Prostate gland (tissue), 2 donors: ENCODE measurements around the gene SARDH. TPM values are rescaled to one million over a fixed set of nuclear protein-coding genes. Genes with fewer than 3 reads are reported as not detected.
"Not testable (repeated sequence)": the region's sequence is repeated elsewhere in the genome, so short reads cannot be mapped to it uniquely, and the experiment has no call there.

ENCODE experiments used
- DNase-seq: peaks from one replicate; pipeline ENCODE4 v3.0.0-alpha.2; 2019; ENCODE audit warnings: low spot score
- H3K27ac ChIP-seq, 2 donors: fragments of 200-600 bp; sonication (generic); 2 replicates each; pipeline ENCODE4 v1.5.1; 2017 to 2019
- H3K27me3 ChIP-seq: fragments of 200-600 bp; sonication (generic); replicated peaks from 2 replicates; pipeline ENCODE4 v1.5.1; 2019; ENCODE audit not compliant: insufficient read depth
- H3K36me3 ChIP-seq, 2 donors: fragments of 200-600 bp; sonication (generic); 1 replicate in 1 of 2; 2 replicates in 1 of 2; pipeline versions ENCODE4 v1.5.1 to v1.8.1; 2017 to 2019
- H3K4me1 ChIP-seq: fragments of 200-600 bp; sonication (generic); replicated peaks from 2 replicates; pipeline ENCODE4 v1.5.1; 2019
- H3K4me3 ChIP-seq, 2 donors: fragments of 200-600 bp; sonication (generic); 2 replicates each; pipeline ENCODE4 v1.5.1; 2017 to 2019
- H3K9me3 ChIP-seq: fragments of 200-600 bp; sonication (generic); 2 replicates; pipeline ENCODE4 v1.5.1; 2017
- POLR2A ChIP-seq: fragments of 450-650 bp; IDR thresholded peaks from one replicate; pipeline ENCODE4 v1.6.1; 2016; ENCODE audit warnings: antibody characterized with exemption, mild to moderate bottlenecking
- POLR2AphosphoS5 ChIP-seq: sonication (generic); formaldehyde crosslinking; IDR thresholded peaks from one replicate; pipeline ENCODE4 v1.6.1; 2017; ENCODE audit warnings: antibody characterized with exemption
- WGBS: methylation state at CpG from one replicate; pipeline ENCODE4 v1.1.5; 2018; 5-methylcytosine and 5-hydroxymethylcytosine counted together
- intact Hi-C: fragments of 100-400 bp; cut with DNase I; formaldehyde crosslinking; loops from one replicate; pipeline ENCODE4 v1.14.2; 2022
- total RNA-seq, 2 donors: library from RNA; depleted of rRNA; stranded (reverse); fragments of >200 nt; gene quantifications; one replicate each; pipeline ENCODE4 v1.1.0, GENCODE V29; 2016
- TF ChIP-seq, protein P1 (sequence below), 4 experiments: fragments of 200-600 bp in 2 of 4; fragments of 450-650 bp in 2 of 4; sonication (generic) in 2 of 4; IDR thresholded peaks; 1 replicate in 3 of 4; 2 replicates in 1 of 4; pipeline ENCODE4 v1.5.1; 2016 to 2019; ENCODE audit warnings: antibody characterized with exemption in 4 of 4, mild to moderate bottlenecking in 2 of 4, moderate library complexity in 2 of 4

Gene SARDH
- total RNA-seq, 2 donors from 2014 or later = 6.7 to 7.2 TPM

DNA sequence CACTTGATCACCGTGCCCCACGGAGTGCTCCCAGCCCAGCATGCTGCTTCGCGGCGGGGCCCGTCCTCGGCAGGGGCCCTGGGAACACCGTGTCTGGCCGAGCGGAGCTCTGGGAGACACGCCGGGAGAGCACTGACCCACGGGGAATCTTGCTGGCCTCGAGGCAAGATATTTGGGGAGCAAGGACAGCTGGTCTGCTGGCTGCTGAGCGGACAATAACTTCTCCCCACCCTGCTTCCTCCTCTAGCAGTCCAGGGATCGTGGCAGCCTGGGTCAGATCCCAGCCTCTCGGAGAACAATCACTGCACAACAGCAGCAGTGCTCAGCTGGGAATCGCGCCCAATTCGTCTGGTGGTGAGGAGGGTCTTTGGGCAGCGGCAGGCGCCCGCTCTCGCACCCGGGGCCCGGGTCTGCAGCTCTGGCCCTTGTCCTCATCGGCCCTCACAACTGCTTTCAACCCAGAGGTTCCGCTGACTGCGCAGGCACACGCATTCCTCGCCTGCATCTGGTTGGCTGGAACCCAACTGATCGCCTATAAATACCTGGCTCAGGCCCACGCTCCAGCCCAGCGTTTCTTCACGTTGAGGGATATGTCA is 58.6 kb downstream of the SARDH start:
- DNase-seq = no peak
- H3K27me3 ChIP-seq = no peaks in the 10 kb centered on the region
- H3K36me3 ChIP-seq = no peaks in the 10 kb centered on the region
- intact Hi-C loops = no loop called here
- TF ChIP-seq POLR2A = no peak
- TF ChIP-seq, protein P1, sequence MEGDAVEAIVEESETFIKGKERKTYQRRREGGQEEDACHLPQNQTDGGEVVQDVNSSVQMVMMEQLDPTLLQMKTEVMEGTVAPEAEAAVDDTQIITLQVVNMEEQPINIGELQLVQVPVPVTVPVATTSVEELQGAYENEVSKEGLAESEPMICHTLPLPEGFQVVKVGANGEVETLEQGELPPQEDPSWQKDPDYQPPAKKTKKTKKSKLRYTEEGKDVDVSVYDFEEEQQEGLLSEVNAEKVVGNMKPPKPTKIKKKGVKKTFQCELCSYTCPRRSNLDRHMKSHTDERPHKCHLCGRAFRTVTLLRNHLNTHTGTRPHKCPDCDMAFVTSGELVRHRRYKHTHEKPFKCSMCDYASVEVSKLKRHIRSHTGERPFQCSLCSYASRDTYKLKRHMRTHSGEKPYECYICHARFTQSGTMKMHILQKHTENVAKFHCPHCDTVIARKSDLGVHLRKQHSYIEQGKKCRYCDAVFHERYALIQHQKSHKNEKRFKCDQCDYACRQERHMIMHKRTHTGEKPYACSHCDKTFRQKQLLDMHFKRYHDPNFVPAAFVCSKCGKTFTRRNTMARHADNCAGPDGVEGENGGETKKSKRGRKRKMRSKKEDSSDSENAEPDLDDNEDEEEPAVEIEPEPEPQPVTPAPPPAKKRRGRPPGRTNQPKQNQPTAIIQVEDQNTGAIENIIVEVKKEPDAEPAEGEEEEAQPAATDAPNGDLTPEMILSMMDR (IDR thresholded peaks at IDR 0.05) = no peak
- TF ChIP-seq POLR2AphosphoS5 = no peak
- H3K4me1 ChIP-seq = no peaks in the 10 kb centered on the region
- WGBS = 62% methylated on average over 30 of the region's 35 CpGs
- H3K9me3 ChIP-seq = no peaks in the 10 kb centered on the region
- no peak overlapping the region for H3K27ac ChIP-seq
- no peak overlapping the region for H3K4me3 ChIP-seq

DNA sequence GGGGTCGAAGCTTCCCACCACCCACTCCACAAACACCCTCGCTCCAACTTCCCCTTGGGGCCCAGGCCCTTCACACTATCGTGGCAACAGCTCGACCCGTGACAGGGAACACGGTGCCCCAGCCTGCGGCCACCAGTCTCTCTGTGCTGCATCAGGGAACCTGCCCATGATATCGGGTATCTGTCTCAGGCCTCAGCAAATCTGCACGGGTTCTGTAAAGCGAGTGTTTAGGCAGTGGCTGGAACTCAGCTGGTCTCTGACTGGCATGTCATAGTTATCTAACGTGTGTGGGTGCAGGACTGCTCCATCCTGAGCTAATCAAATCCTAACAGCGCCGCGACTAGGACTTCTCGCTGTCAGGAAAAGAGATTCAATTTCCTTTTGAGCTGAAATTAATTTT is 59.1 kb downstream of the SARDH start:
- Histone ChIP-seq H3K27me3 (no peaks in the 10 kb centered on the region), H3K9me3 (no peaks in the 10 kb centered on the region), H3K4me3 (no peak overlapping the region), H3K36me3 (no peaks in the 10 kb centered on the region), H3K4me1 (no peaks in the 10 kb centered on the region), H3K27ac (no peak overlapping the region)
- no peak for DNase-seq
- WGBS = 72% methylated on average over 15 of the region's 15 CpGs
- intact Hi-C loops = no loop called here
- no peak for TF ChIP-seq POLR2A
- no peak for TF ChIP-seq POLR2AphosphoS5
- TF ChIP-seq, protein P1 (IDR thresholded peaks at IDR 0.05) = no peak

DNA sequence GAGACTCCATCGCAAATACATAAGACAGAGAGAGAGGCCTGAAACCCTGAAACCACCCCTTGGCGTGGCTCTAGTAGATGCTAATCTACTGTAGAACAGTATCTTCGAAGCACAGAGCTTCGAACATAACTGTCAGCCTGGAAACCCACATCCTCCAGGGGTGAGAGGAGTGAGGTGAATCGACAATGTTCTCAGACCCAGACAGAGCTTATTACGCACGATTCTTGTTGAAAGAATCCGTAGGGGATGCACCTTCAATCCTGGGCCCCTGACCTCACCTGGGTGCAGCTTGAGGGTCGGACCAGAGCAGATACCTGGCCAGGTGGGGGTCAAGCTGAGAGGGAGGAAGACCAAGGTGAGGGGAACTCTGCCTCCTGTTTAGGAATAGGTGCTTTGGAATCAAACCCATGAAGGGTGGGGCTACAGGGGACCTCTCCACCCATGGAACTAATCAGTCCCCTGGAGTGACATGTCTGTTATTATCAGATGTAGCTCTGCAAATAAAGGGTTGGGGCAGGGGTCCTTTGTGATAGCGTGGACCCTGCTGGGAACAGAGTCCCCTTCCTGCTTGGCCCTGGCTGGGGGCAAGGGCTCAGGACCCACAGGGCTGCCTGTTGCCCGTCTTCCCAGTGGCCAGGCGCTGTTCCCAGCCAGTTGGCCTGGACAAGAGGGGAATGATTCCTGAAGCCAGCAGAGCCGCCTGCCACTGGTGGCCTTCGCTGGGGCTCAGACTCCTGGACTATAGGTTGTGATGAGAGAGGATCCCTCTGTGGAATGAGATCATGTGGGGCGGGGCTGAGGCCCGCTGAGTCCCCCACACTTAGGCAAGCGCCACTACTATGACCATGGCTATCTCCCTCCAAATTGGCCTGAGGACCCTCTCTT is 60.8 kb downstream of the SARDH start:
- Histone ChIP-seq H3K4me1 (no peaks in the 10 kb centered on the region), H3K36me3 (no peaks in the 10 kb centered on the region), H3K4me3 (no peak overlapping the region), H3K9me3 (no peaks in the 10 kb centered on the region), H3K27me3 (no peaks in the 10 kb centered on the region), H3K27ac (no peak overlapping the region)
- WGBS = 96% methylated on average over 17 of the region's 17 CpGs
- no peak for TF ChIP-seq POLR2A
- TF ChIP-seq POLR2AphosphoS5 = no peak
- TF ChIP-seq, protein P1 (IDR thresholded peaks at IDR 0.05) = no peak
- intact Hi-C loops = no loop called here
- no peak for DNase-seq

DNA sequence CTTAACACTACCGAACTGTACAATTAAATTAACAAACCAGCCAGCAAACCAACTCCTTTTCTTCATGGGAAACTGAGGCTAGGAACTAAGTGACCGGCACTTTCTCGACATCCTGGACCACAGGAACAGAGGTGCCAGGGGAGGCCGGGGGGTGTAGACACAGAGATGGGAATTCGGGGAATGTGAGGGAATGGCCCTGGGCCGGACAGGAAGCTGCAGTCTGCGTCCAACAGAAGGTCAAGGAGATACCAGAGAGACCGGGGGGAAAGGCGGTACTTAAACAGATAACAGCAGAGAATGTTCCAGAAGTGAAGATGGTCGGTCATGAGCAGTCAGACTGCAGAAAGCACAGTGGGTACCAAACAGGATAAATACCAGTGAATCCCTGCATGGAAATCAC is 61.7 kb downstream of the SARDH start:
- H3K9me3 ChIP-seq = no peaks in the 10 kb centered on the region
- 88% methylated on average over 10 of the region's 10 CpGs for WGBS
- no peaks in the 10 kb centered on the region for H3K4me1 ChIP-seq
- no peak overlapping the region for H3K27ac ChIP-seq
- no peaks in the 10 kb centered on the region for H3K36me3 ChIP-seq
- TF ChIP-seq, protein P1 (IDR thresholded peaks at IDR 0.05) = no peak
- no peak for TF ChIP-seq POLR2A
- no peak for TF ChIP-seq POLR2AphosphoS5
- intact Hi-C loops = no loop called here
- no peak overlapping the region for H3K4me3 ChIP-seq
- H3K27me3 ChIP-seq = no peaks in the 10 kb centered on the region
- DNase-seq = no peak

DNA sequence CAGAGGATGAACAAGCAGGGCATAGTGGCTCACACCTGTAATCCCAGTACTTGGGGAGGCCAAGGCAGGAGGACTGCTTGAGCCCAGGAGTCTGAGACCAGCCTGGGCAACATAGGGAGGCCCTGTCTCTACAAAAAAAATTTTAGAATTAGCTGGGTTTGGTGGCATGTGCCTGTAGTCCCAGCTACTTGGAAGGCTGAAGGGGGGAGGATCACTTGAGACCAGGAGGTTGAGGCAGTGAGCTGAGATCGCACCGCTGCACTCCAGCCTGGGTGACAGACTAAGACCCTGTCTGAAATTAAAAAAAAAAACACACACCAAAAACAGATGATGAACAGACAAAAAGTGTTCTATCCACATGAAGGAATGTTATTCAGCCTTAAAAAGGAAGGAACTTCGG is 62.4 kb downstream of the SARDH start:
- H3K4me3 ChIP-seq, H3K27me3 ChIP-seq, H3K36me3 ChIP-seq, H3K27ac ChIP-seq, DNase-seq, H3K9me3 ChIP-seq, intact Hi-C loops, H3K4me1 ChIP-seq: not testable (repeated sequence)
- 100% methylated on average over 3 of the region's 3 CpGs for WGBS
